Naive thymus-derived CD4-positive, alpha-beta T cell (primary cell): ENCODE data around the gene PCDHGA3. TPM values are rescaled to one million over a fixed set of nuclear protein-coding genes. Genes with fewer than 3 reads are reported as not detected.

Source experiments
- ATAC-seq: fragments of 150-1000 bp; cut with Tn5 transposase; 2 replicates; pipeline ENCODE4 v1.10.0; 2021; ENCODE audit warnings: mild to moderate bottlenecking, moderate library complexity
- CTCF ChIA-PET: fragments of 350-600 bp; sonication (Branson Sonifier 250); formaldehyde crosslinking; loops from one replicate; lab custom pipeline; 2021; ENCODE audit warnings: antibody characterized with exemption; lab: Charles Lee
- POLR2A ChIA-PET: fragments of 350-600 bp; sonication (Branson Sonifier 250); formaldehyde crosslinking; loops from one replicate; lab custom pipeline; 2021; ENCODE audit warnings: antibody characterized with exemption, inconsistent platforms; lab: Charles Lee
- DNase-seq, 9 donors: peaks; one replicate each; pipeline versions ENCODE4 v3.0.0 to v3.0.0-alpha.2; 2020 to 2022; ENCODE audit warnings: mixed read lengths in 1 of 9
- H3K27ac ChIP-seq: one replicate; pipeline ENCODE4 v1.7.0; 2013; ENCODE audit warnings: mild to moderate bottlenecking, low read depth, low read length, moderate library complexity
- H3K27me3 ChIP-seq, 2 donors: one replicate each; pipeline ENCODE4 v1.7.0; 2013; ENCODE audit warnings: low read length in 2 of 2, mild to moderate bottlenecking in 2 of 2, moderate library complexity in 2 of 2; ENCODE audit not compliant: control insufficient read depth in 2 of 2, insufficient read depth in 2 of 2
- H3K36me3 ChIP-seq, 3 experiments: 1 replicate in 2 of 3; 2 replicates in 1 of 3; pipeline ENCODE4 v1.7.0; 2013; ENCODE audit warnings: low read length in 3 of 3, mild to moderate bottlenecking in 3 of 3, moderate library complexity in 1 of 3; ENCODE audit not compliant: insufficient read depth in 3 of 3, control insufficient read depth in 2 of 3
- H3K4me1 ChIP-seq, 2 donors: one replicate each; pipeline ENCODE4 v1.7.0; 2013; ENCODE audit warnings: low read length in 2 of 2, mild to moderate bottlenecking in 2 of 2, moderate library complexity in 1 of 2; ENCODE audit not compliant: control insufficient read depth in 2 of 2, insufficient read depth in 2 of 2
- H3K4me3 ChIP-seq: 2 replicates; pipeline ENCODE4 v1.7.0; 2013; ENCODE audit warnings: mild to moderate bottlenecking, low read length
- H3K9me3 ChIP-seq, 3 experiments: 1 replicate in 2 of 3; 2 replicates in 1 of 3; pipeline ENCODE4 v1.7.0; 2013; ENCODE audit warnings: low read length in 3 of 3; ENCODE audit not compliant: control insufficient read depth in 2 of 3
- H3K27ac Mint-ChIP-seq, 9 donors: one replicate each; pipeline ENCODE4 v1.8.0; 2020 to 2022; ENCODE audit warnings: mixed read lengths in 9 of 9, mild to moderate bottlenecking in 8 of 9, moderate library complexity in 5 of 9, inconsistent platforms in 2 of 9
- H3K27me3 Mint-ChIP-seq, 5 donors: one replicate each; pipeline ENCODE4 v1.8.0; 2021 to 2022; ENCODE audit warnings: mixed read lengths in 5 of 5, mild to moderate bottlenecking in 1 of 5
- H3K36me3 Mint-ChIP-seq, 5 donors: one replicate each; pipeline ENCODE4 v1.8.0; 2020 to 2022; ENCODE audit warnings: mixed read lengths in 5 of 5, mild to moderate bottlenecking in 3 of 5, inconsistent platforms in 1 of 5
- H3K4me1 Mint-ChIP-seq, 7 donors: one replicate each; pipeline ENCODE4 v1.8.0; 2020 to 2022; ENCODE audit warnings: mixed read lengths in 7 of 7, mild to moderate bottlenecking in 3 of 7, inconsistent platforms in 1 of 7
- H3K4me3 Mint-ChIP-seq, 10 donors: one replicate each; pipeline ENCODE4 v1.8.0; 2020 to 2022; ENCODE audit warnings: mild to moderate bottlenecking in 10 of 10, mixed read lengths in 10 of 10, moderate library complexity in 6 of 10, inconsistent platforms in 2 of 10
- H3K9me3 Mint-ChIP-seq, 11 donors: one replicate each; pipeline ENCODE4 v1.8.0; 2020 to 2022; ENCODE audit warnings: mixed read lengths in 11 of 11, mild to moderate bottlenecking in 4 of 11, inconsistent platforms in 1 of 11, moderate library complexity in 1 of 11
- intact Hi-C, 2 donors: fragments of 100-400 bp; cut with micrococcal nuclease; formaldehyde crosslinking; loops; one replicate each; pipeline ENCODE4 v1.15.1; 2023
- polyA plus RNA-seq, 2 donors: library from polyadenylated mRNA; unstranded; fragments of 300-500 nt; fragmentation: Illumina TruSeq; gene quantifications; one replicate each; pipeline ENCODE4 v1.2.3, GENCODE V29; 2021
- total RNA-seq, 6 experiments: library from RNA in 5 of 6; stranded (reverse) in 5 of 6; gene quantifications; 1 replicate in 5 of 6; 2 replicates in 1 of 6; pipeline ENCODE4 v1.2.3 and lab custom pipeline; 2021 to 2026

The PCDHGA3 gene
- total and polyA plus RNA-seq, 7 experiments from 2014 or later = 0.24 TPM; not detected in 6

DNA sequence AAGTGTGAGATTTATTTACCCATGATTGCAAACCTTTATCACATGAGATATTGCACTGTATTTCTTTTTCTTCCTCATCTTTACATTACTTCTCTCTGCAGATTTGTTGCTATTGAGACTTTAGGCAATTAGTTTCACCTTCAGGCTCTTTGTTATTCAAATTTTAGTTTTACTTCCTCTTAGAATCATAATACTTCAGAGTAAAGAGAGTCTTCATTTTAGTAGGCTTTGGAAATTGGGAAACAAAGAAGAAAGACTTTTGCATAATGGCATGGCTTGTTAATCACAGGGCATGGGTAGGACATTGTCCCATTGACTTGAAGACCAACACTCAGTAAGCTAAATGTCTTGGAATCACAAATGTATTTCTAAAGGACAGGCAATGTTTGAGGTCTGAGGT is 19.1 kb downstream of the PCDHGA3 start:
- H3K27ac ChIP-seq = no peak overlapping the region
- intact Hi-C loops = loop anchor here in 1 of 2 donors (5.0 to 10.0 kb wide), 2 partner anchors 55 to 128 kb away; partner anchors contain the start of gene PCDHGB7
- POLR2A ChIA-PET = no interaction called here
- no peak for DNase-seq
- no peak overlapping the region for H3K4me3 ChIP-seq
- H3K36me3 ChIP-seq = no peaks in the 10 kb centered on the region
- H3K9me3 ChIP-seq = peaks cover 0 to 54% (median 0%) of the 10 kb centered on the region in 3 experiments
- H3K27me3 Mint-ChIP-seq = peaks cover 48 to 88% (median 83%) of the 10 kb centered on the region in 5 donors
- peak overlapping the region in 2 of 10 donors; percentile 2 to 13 for H3K4me3 Mint-ChIP-seq
- H3K4me1 ChIP-seq = no peaks in the 10 kb centered on the region
- peaks cover 16 to 89% (median 66%) of the 10 kb centered on the region in 11 donors for H3K9me3 Mint-ChIP-seq
- CTCF ChIA-PET = interaction anchor here (0.5 kb wide), 1 partner anchor 47 kb away, joined by 7 read pairs; no protein-coding TSS in a partner anchor
- peaks cover 0 to 6% (median 3%) of the 10 kb centered on the region in 7 donors for H3K4me1 Mint-ChIP-seq
- H3K27me3 ChIP-seq = peaks cover 5 to 27% of the 10 kb centered on the region in 2 donors
- peak overlapping the region in 2 of 9 donors; percentile 22 to 70 for H3K27ac Mint-ChIP-seq
- no peak for ATAC-seq
- peaks cover 8 to 42% (median 19%) of the 10 kb centered on the region in 5 donors for H3K36me3 Mint-ChIP-seq

DNA sequence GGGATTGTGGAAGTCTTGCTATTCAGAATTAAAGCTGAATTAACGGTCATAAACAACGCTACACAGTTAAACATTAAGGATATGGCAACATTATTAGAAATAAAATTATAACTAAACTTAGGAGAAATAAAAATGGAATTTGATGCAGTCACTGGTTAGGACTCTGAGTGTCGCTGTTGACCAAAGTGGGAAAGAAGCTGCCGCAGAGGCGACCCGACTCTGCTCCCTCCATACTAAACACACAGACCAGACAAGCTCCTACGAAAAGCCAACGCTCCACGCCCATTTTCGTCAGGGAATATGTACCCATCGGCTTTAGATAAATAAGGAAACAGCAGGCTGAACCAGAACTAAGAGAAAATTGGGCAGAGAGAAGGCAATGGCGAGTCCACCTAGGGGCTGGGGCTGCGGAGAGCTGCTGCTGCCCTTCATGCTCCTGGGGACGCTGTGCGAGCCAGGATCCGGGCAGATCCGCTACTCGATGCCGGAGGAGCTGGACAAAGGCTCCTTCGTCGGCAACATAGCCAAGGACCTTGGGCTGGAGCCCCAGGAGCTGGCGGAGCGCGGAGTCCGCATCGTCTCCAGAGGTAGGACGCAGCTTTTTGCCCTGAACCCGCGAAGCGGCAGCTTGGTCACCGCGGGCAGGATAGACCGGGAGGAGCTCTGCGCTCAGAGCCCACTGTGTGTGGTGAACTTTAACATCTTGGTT is 20.5 kb downstream of the PCDHGA3 start, which contains the start of gene PCDHGA5:
Gene PCDHGA5, plus strand, starts transcription at position 211 of the 709 bp plus-strand sequence. Its CDS starts 169 bp downstream, at position 380.
- no peak within 1 kb of the TSS for H3K4me3 ChIP-seq
- ChIA-PET POLR2A (no interaction called here), CTCF (no interaction called here)
- no peaks in the 10 kb centered on the region for H3K4me1 ChIP-seq
- peaks cover 5 to 32% of the 10 kb centered on the region in 2 donors for H3K27me3 ChIP-seq
- Mint-ChIP-seq H3K4me1 (peaks cover 0 to 6% (median 3%) of the 10 kb centered on the region in 7 donors), H3K9me3 (peaks cover 12 to 93% (median 64%) of the 10 kb centered on the region in 11 donors), H3K36me3 (peaks cover 8 to 37% (median 19%) of the 10 kb centered on the region in 5 donors), H3K4me3 (peak within 1 kb of the TSS in 2 of 10 donors; percentile 9 to 21), H3K27me3 (peaks cover 52 to 91% (median 84%) of the 10 kb centered on the region in 5 donors), H3K27ac (peak within 1 kb of the TSS in 2 of 9 donors; percentile 23 to 74)
- ATAC-seq (no peak), DNase-seq (no peak)
- H3K36me3 ChIP-seq = no peaks in the 10 kb centered on the region
- H3K9me3 ChIP-seq = peaks cover 0 to 54% (median 0%) of the 10 kb centered on the region in 3 experiments
- no peak within 1 kb of the TSS for H3K27ac ChIP-seq
- intact Hi-C loops = loop anchor here in 1 of 2 donors (5.0 to 10.0 kb wide), 2 partner anchors 53 to 129 kb away; partner anchors contain the start of gene PCDHGB7

DNA sequence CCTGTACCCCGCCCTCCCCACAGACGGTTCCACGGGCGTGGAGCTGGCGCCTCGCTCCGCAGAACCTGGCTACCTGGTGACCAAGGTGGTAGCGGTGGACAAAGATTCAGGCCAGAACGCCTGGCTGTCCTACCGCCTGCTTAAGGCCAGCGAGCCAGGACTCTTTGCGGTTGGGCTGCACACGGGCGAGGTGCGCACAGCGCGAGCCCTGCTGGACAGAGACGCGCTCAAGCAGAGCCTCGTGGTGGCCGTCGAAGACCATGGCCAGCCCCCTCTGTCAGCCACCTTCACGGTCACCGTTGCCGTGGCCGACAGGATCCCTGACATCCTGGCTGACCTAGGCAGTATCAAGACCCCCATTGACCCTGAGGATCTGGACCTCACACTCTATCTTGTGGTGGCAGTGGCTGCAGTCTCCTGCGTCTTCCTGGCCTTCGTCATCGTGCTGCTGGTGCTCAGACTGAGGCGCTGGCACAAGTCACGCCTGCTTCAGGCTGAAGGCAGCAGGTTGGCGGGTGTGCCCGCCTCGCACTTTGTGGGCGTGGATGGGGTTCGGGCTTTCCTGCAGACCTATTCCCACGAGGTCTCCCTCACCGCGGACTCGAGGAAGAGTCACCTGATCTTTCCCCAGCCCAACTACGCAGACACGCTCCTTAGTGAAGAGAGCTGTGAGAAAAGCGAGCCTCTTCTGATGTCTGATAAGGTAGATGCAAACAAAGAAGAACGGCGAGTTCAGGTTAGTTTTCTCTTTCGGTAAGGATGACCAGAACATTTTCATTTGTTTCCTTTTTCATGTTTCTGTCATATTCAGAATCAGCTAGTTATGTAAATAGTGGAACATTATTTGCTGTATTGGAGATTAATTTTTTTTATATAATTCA is 22.6 kb downstream of the PCDHGA3 start:
- Histone ChIP-seq H3K36me3 (no peaks in the 10 kb centered on the region), H3K27me3 (peaks cover 5 to 25% of the 10 kb centered on the region in 2 donors), H3K27ac (no peak overlapping the region), H3K4me1 (no peaks in the 10 kb centered on the region), H3K4me3 (no peak overlapping the region), H3K9me3 (peaks cover 0 to 49% (median 0%) of the 10 kb centered on the region in 3 experiments)
- peaks cover 12 to 93% (median 59%) of the 10 kb centered on the region in 11 donors for H3K9me3 Mint-ChIP-seq
- DNase-seq (no peak), ATAC-seq (no peak)
- peaks cover 54 to 93% (median 83%) of the 10 kb centered on the region in 5 donors for H3K27me3 Mint-ChIP-seq
- H3K36me3 Mint-ChIP-seq = peaks cover 8 to 34% (median 16%) of the 10 kb centered on the region in 5 donors
- intact Hi-C loops = loop anchor here in 1 of 2 donors (10.0 kb wide), 1 partner anchor 131 kb away; no protein-coding TSS in a partner anchor
- no peak overlapping the region for H3K27ac Mint-ChIP-seq
- H3K4me3 Mint-ChIP-seq = no peak overlapping the region
- H3K4me1 Mint-ChIP-seq = peaks cover 2 to 12% (median 6%) of the 10 kb centered on the region in 7 donors
- ChIA-PET CTCF (no interaction called here), POLR2A (no interaction called here)

DNA sequence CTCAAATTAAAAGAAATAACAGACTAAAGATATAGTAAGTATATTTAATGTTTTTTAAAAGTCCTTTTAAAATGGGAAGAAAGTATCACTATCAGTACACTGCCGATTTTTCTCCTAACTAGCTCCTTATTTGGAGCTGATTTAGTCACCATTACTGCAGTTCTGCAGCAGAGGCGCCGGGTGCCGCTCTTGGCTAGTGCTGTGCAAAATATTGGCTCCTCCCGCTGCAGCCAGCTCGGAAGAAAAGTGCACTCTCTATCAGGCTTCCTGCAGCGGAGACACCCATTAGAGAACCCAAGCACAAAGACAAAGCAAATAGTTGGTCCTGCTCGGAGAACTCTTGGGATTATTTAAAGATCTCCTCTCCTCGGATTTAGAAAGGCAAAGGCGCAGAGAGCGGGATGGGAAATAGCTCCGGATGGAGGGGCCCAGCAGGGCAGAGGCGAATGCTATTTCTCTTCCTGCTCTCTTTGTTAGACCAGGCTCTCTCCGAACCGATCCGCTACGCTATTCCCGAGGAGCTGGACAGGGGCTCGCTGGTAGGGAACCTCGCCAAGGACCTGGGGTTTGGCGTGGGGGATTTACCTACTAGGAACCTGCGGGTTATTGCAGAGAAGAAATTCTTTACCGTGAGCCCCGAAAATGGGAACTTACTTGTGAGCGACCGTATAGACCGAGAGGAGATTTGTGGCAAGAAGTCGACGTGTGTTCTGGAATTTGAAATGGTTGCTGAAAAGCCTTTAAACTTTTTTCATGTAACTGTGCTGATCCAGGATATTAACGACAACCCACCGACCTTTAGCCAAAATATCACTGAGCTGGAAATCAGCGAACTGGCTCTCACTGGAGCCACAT is 26.6 kb downstream of the PCDHGA3 start, which contains the start of gene PCDHGB3:
Gene PCDHGB3, plus strand, starts transcription at position 249 of the 855 bp plus-strand sequence. Its CDS starts 153 bp downstream, at position 402.
- intact Hi-C loops = loop anchor here (1.0 to 10.0 kb wide), 2 partner anchors 135 to 194 kb away; no protein-coding TSS in a partner anchor
- Histone ChIP-seq H3K4me3 (peak within 1 kb of the TSS; percentile 29), H3K9me3 (peaks cover 0 to 48% (median 0%) of the 10 kb centered on the region in 3 experiments), H3K27ac (no peak within 1 kb of the TSS), H3K4me1 (no peaks in the 10 kb centered on the region), H3K36me3 (no peaks in the 10 kb centered on the region), H3K27me3 (peaks cover 0 to 11% of the 10 kb centered on the region in 2 donors)
- Mint-ChIP-seq H3K9me3 (peaks cover 3 to 93% (median 47%) of the 10 kb centered on the region in 11 donors), H3K4me1 (peaks cover 2 to 8% (median 6%) of the 10 kb centered on the region in 7 donors), H3K27ac (no peak within 1 kb of the TSS), H3K36me3 (peaks cover 4 to 24% (median 7%) of the 10 kb centered on the region in 5 donors), H3K4me3 (peak within 1 kb of the TSS; percentile 70 to 86 (median 82)), H3K27me3 (peaks cover 42 to 93% (median 82%) of the 10 kb centered on the region in 5 donors)
- POLR2A ChIA-PET = no interaction called here
- CTCF ChIA-PET = interaction anchor here (0.6 to 1.2 kb wide), 5 partner anchors 51 to 539 kb away, joined by 3 to 5 read pairs (median 4); partner anchors contain the start of gene PCDHGA11
- DNase-seq = peak in 5 of 9 donors; percentile 21 to 42 (median 27)
- ATAC-seq = peak; percentile 76

DNA sequence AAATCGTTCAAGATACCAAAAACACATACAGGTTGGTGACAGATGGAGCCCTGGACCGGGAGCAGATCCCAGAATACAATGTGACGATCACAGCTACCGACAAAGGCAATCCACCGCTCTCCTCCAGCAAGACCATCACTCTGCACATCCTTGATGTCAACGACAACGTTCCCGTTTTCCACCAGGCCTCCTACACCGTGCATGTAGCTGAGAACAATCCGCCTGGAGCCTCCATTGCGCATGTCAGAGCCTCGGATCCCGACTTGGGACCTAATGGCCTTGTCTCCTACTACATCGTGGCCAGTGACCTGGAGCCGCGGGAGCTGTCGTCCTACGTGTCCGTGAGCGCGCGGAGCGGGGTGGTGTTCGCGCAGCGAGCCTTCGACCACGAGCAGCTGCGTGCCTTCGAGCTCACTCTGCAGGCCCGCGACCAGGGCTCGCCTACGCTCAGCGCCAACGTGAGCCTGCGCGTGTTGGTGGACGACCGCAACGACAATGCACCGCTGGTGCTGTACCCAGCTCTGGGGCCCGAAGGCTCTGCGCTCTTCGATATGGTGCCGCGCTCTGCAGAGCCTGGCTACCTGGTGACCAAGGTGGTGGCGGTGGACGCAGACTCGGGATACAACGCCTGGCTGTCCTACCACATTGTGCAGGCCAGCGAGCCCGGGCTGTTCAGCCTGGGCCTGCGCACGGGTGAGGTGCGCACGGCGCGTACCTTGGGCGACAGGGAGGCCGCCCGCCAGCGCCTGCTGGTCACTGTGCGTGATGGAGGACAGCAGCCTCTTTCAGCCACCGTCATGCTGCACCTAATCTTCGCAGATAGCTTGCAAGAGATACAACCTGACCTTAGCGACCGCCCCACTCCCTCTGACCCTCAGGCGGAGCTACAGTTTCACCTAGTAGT is 28.2 kb downstream of the PCDHGA3 start:
- POLR2A ChIA-PET = no interaction called here
- Mint-ChIP-seq H3K4me3 (peak overlapping the region in 2 of 10 donors; percentile 66 to 81), H3K27ac (peak overlapping the region in 1 of 9 donors; percentile 49), H3K36me3 (peaks cover 2 to 22% (median 12%) of the 10 kb centered on the region in 5 donors), H3K27me3 (peaks cover 32 to 85% (median 79%) of the 10 kb centered on the region in 5 donors), H3K4me1 (peaks cover 2 to 8% (median 6%) of the 10 kb centered on the region in 7 donors), H3K9me3 (peaks cover 8 to 93% (median 45%) of the 10 kb centered on the region in 11 donors)
- DNase-seq (no peak), ATAC-seq (no peak)
- CTCF ChIA-PET = interaction anchor here (0.6 kb wide), 1 partner anchor 957 kb away, joined by 6 read pairs; no protein-coding TSS in a partner anchor
- peaks cover 0 to 8% of the 10 kb centered on the region in 2 donors for H3K27me3 ChIP-seq
- H3K4me3 ChIP-seq = no peak overlapping the region
- no peaks in the 10 kb centered on the region for H3K4me1 ChIP-seq
- peaks cover 0 to 41% (median 0%) of the 10 kb centered on the region in 3 experiments for H3K9me3 ChIP-seq
- intact Hi-C loops = no loop called here
- H3K36me3 ChIP-seq = no peaks in the 10 kb centered on the region
- H3K27ac ChIP-seq = no peak overlapping the region
